NCI-H1436 treated with DMSO at 0.1 percent for 48 hours (cell line): ENCODE data around the gene PDZD7.

Source experiments
- DNase-seq: peaks from one replicate; lab custom pipeline; 2025; lab: John Stamatoyannopoulos, UW

Gene PDZD7

GRCh38 chr10:101018600-101019439, 12.1 kb downstream of the PDZD7 start:
- DNase-seq, result no peak

GRCh38 chr10:101018118-101018599, 12.8 kb downstream of the PDZD7 start:
- DNase-seq, result no peak

- DNase-seq, result no peak
Observed at GRCh38 chr10:101016814-101017213, 14.1 kb downstream of the PDZD7 start.

- DNase-seq, result no peak
Observed at GRCh38 chr10:101015582-101015973, 15.4 kb downstream of the PDZD7 start.

GRCh38 chr10:101014966-101015581, 15.9 kb downstream of the PDZD7 start:
- no peak for DNase-seq

GRCh38 chr10:101014230-101014884, 16.6 kb downstream of the PDZD7 start:
- DNase-seq, result peak; percentile 19

GRCh38 chr10:101013365-101013825, 17.5 kb downstream of the PDZD7 start:
- no peak for DNase-seq

- no peak for DNase-seq
Observed at GRCh38 chr10:101012525-101013364, 18.2 kb downstream of the PDZD7 start.

GRCh38 chr10:101011517-101012423, 19.2 kb downstream of the PDZD7 start:
- no peak for DNase-seq

GRCh38 chr10:101010329-101010728, 20.6 kb downstream of the PDZD7 start:
- no peak for DNase-seq

- DNase-seq, result no peak
Observed at GRCh38 chr10:101008823-101009423, 22.0 kb downstream of the PDZD7 start.

GRCh38 chr10:101007915-101008822, 22.8 kb downstream of the PDZD7 start:
- no peak for DNase-seq

- DNase-seq, result no peak
Observed at GRCh38 chr10:101007099-101007711, 23.7 kb downstream of the PDZD7 start.

GRCh38 chr10:101006593-101007098, 24.3 kb downstream of the PDZD7 start:
- no peak for DNase-seq

- DNase-seq, result no peak
Observed at GRCh38 chr10:101005869-101006567, 24.9 kb downstream of the PDZD7 start.

- no peak for DNase-seq
Observed at GRCh38 chr10:101005361-101005760, 25.6 kb downstream of the PDZD7 start.

- no peak for DNase-seq
Observed at GRCh38 chr10:101003639-101004206, 27.2 kb downstream of the PDZD7 start.

- DNase-seq, result no peak
Observed at GRCh38 chr10:101002456-101002855, 28.5 kb downstream of the PDZD7 start.
